Epithelial cell of prostate (primary cell): Measurements from ENCODE around the gene KCTD3.

ENCODE experiments used
- DNase-seq: peaks from one replicate; pipeline ENCODE4 v3.0.0-alpha.2; 2011; ENCODE audit warnings: low read depth, low spot score
- H3K27ac ChIP-seq: fragments of 450-650 bp; 2 replicates; pipeline ENCODE4 v1.5.1; 2017; ENCODE audit warnings: mild to moderate bottlenecking

Gene KCTD3

DNA sequence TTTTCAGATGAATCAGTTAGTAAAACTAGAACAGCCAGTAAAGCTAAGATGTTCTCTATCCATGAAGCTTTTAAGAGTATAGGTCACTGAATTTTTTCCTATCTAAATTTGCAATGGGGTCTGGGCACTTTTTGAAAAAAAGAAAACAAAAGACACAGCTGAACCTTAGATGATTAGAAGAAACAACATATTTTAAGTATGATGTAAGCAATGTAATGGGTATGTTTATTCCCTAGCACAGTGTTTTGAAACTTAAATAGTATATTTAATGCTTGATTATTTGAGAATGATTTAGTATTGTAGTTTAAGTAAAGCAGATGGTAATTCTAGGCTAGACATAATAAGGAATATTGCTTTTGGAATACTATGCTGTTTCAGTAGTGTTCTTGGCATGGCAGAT is 36.2 kb downstream of the KCTD3 start:
- DNase-seq: no peak

GRCh38 chr1:215605011-215605621 is 38.0 kb downstream of the KCTD3 start:
- H3K27ac ChIP-seq: no peak overlapping the region
- no peak for DNase-seq

More for the DNA sequence above, 36.2 kb downstream of the KCTD3 start:
- no peak overlapping the region for H3K27ac ChIP-seq

GRCh38 chr1:215606036-215606435 is 38.9 kb downstream of the KCTD3 start:
- DNase-seq: no peak
- H3K27ac ChIP-seq: no peak overlapping the region

DNA sequence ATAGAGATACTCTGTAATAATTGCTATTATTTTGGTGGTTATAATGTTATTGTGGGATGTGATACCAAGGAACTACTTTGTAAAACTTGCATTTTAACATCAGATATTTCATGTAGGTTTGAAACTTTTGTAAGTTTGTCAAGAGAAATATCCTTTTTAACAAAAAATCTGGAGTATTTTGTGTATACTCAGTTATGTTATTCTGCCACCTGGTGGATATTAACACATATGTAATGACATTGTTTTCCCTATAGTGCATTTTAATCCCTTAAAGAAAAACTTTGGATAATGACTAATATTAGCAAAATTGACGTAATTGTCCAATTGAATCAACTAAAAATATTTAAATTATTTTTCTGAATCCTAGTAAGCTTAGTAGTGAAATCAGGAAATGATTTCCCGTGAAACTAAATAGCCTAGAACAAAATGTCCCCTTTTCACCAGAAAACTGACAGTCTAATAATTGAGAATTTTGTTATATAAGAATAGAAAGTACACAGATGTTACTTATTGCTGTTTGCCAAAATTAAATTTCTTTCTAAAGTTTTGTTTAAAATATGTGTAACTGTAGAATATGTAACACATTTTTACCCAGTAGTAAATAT is 39.6 kb downstream of the KCTD3 start:
- DNase-seq: no peak
- no peak overlapping the region for H3K27ac ChIP-seq

- H3K27ac ChIP-seq: no peak overlapping the region
- no peak for DNase-seq
These were observed 40.3 kb downstream of the KCTD3 start for GRCh38 chr1:215607412-215607811.

- DNase-seq: no peak
- H3K27ac ChIP-seq: no peak overlapping the region
These were observed 41.5 kb downstream of the KCTD3 start for GRCh38 chr1:215608646-215609045.

DNA sequence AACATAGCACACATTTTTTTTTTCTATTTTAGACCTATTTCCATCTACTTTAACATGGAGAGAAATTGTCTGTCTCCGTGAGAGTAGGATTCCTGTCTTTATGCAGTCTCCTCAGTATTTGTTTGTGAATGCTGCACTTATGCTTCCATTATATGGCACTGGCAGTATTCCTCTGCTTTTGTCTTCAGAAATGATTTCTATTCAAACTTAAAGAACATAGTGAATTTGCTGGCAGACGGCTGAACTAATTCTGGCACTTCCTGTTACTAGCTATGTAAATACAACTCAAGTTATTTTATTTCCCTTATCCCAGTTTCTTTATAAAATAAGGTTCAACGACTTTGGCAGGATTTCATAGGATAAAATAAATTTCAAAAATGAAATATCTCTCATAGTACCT is 45.3 kb downstream of the KCTD3 start:
- no peak overlapping the region for H3K27ac ChIP-seq
- DNase-seq: no peak

- DNase-seq: no peak
- no peak overlapping the region for H3K27ac ChIP-seq
These were observed 50.9 kb downstream of the KCTD3 start for GRCh38 chr1:215617979-215618378.

DNA sequence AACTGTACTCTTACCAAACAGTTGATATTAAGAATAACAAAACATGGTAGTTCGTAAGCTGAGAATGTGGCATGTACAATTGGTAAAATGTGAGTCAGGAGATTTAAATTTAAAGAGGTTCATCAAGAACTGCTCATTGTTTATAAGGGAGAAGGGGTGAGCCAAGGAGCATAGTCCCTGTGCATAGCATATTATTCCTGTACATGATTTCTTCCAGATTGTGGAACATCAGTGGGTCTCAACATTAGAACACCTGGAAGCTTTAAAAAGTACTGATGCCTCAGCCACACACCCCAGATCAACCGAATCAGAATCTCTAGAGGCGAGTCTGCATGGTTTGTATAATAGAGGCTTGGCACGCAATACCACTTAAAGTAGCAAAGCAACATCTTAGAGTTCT is 56.1 kb downstream of the KCTD3 start:
- H3K27ac ChIP-seq: no peak overlapping the region
- no peak for DNase-seq

DNA sequence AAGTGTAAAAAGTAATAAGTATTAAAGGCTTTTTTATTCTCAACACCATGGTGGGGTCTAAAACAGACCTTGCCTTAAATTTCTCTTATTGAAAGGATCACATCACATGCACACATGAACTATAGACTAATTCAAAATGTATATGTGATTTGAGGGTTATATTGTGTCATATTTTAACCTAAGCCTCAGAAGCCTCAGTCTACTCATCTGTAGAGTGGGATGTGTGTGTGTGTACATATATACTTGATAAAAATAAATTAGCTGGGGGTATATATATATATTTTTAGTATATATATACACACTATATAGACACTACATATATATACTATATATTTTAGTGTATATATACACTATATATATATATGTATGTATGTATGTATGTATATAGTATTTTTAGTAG is 58.8 kb downstream of the KCTD3 start:
- H3K27ac ChIP-seq: no peak overlapping the region
- no peak for DNase-seq

DNA sequence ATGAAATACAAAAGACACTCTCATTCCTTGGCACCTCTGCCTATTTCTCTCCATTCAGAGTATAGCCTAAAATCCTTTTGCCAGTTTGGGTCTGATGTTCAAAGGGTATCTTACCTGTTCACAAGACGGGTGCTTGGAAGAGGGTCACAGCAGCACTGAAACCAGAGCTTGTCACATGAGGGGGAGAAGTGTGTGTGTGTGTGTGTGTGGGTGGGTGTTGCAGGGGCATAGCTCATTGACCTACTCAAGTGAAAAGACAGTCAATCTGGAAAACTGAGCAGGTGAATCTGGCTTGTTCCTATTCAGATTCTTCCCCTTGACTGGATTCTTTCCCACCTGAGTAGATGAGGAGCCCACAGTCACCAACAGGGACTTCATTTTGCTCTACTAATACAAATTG is 63.9 kb downstream of the KCTD3 start:
- no peak overlapping the region for H3K27ac ChIP-seq
- DNase-seq: no peak

DNA sequence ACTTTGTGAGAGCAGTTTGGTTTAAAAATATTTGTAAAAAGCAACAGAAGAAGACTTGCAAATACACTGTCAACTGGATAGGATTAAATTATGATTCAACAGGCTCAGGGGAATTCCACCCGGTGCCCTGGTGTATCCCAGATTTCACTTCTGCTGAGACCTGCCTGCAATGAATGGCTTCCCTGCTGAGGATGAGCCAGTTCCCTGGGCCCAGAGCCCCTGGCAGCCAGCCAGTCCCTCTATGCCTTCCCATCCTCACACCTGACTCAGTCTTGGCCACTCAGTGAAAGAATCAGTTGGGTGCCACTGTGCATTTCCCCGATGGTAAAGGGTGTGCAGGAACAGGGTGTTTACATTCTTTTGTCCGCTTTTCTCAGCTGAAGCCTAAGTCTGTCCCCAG is 64.4 kb downstream of the KCTD3 start:
- H3K27ac ChIP-seq: no peak overlapping the region
- DNase-seq: peak; percentile 51

DNA sequence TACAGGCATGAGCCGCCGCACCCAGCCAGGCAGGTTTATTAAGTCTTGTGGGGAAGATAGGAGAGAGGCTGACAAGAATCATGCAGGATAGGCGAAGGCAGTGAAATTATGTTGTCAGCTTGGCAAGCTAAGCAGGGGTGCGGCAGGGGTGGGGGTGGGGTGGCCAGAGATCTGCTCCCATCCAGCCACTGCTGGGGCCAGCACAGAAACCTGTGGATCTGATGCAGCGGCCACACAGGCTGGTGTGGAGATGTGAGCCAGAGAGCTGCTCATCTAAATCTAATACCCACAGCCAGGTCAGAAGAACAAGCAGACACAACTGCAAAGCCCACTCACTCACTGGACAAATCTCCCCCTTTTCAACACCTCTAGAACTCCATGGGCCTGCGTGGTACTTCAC is 68.7 kb downstream of the KCTD3 start:
- no peak overlapping the region for H3K27ac ChIP-seq

DNA sequence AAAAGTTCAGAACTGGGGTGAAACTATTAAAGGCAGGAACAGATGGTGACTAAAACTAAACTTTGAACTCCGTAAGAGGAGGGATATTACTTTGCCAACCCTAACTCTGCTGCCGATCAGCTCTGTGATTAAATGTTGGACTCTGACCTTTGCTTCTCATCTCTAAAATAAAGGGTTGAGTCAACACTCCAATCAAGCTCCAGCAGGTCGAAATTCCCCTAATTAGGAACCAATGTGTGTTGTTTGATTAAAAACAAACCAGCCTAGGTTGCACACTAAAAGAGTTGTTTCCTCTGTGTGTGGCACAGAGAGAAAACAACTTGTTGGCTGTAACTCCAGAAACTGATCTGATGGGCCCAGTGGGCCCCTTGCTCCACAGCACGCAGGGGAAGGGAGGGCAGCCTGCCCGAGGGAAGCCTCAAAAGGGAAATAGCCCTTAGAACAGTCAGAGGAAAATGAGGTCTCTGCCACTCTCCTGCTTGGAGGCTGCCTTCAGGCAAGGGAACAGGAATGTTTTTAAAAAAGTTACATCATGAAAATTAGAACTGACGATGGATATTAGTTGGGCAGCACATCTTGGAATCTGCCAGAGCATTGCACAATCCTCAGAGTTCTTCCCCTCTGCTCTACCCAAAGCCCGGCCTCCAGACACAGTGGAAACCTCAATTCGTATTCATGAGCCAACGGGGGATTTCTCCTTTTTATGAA is 69.3 kb downstream of the KCTD3 start:
- no peak overlapping the region for H3K27ac ChIP-seq
- no peak for DNase-seq

More for the DNA sequence above, 68.7 kb downstream of the KCTD3 start:
- DNase-seq: no peak

- no peak overlapping the region for H3K27ac ChIP-seq
- DNase-seq: no peak
These were observed 70.0 kb downstream of the KCTD3 start for GRCh38 chr1:215637041-215637573.

- no peak for DNase-seq
- no peak overlapping the region for H3K27ac ChIP-seq
These were observed 73.5 kb downstream of the KCTD3 start for GRCh38 chr1:215640429-215641148.

DNA sequence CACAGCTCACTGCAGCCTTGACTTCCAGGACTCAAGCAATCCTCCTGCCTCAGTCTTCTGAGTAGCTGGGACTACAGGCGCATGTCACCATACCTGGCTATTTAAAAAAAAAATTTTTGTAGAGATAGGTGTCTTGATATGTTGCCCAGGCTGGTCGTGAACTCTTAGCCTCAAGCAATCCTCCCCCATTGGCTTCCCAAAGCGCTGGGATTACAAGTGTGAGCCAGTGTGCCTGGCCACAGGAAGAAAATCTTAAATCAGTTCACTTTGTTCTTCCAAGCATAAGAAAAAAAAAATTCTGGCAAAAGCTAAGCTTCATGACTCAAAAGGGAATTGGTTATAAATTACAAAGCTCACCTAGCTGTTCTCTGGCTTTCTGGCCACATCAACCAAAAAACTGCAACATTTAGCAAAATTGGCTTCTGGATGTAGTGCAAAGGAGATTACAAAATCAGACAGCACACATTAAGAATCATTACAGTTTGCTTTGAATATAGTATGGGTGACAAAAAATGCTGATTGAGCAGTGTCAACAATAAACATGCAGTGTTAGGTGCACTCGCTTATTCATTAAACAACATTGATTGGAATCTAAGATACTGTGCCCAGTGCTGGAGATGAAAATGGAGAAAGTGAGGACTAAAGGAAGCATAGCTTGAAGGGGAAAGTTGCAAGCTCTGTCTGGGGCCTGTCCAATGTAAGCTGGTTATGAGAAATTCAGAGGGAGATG is 76.7 kb downstream of the KCTD3 start:
- DNase-seq: no peak
- H3K27ac ChIP-seq: no peak overlapping the region

DNA sequence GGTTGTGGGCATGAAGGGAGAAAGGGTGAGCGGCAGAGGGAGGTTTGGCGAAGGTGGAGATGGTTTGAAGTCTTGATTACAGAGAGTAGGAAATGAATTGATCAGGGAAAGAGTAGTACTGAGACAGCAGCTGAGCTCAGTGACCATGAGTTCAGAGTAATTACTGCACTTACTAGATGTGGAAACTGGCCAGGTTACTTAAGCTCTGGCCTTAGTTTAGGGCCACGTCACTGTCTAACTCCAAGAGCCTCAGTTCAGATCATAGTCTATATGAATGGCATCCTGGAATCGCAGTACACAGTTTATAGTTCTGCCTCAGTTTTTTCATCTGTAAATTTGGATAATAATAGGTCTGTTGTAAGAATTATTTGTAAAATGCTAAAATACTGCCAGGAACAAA is 78.1 kb downstream of the KCTD3 start:
- no peak overlapping the region for H3K27ac ChIP-seq
- no peak for DNase-seq

GRCh38 chr1:215645861-215646260 is 78.8 kb downstream of the KCTD3 start:
- DNase-seq: no peak
- no peak overlapping the region for H3K27ac ChIP-seq

DNA sequence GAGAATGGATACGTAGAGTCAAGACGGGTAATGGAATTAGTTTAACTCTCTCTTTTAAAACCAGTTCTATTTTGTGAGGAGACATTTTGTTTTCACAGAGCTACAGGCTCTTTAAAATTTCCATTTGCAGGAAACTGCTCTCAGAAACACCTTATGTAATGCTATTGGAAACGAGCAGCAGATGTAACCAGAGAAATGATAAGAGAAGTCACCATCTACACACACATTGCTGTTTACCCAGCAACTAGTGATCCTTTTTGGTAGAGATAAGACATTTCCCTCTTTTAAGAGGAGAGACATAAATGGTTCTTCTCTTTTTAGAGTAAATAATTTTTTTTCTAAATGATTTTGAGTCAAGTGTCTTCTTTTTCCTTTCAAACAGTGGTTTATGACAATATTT is 80.6 kb downstream of the KCTD3 start:
- H3K27ac ChIP-seq: no peak overlapping the region
- no peak for DNase-seq
